Brain microvascular endothelial cell (primary cell): ENCODE data around the gene RAB19.
"Not testable (repeated sequence)": the region's sequence is repeated elsewhere in the genome, so short reads cannot be mapped to it uniquely, and the experiment has no call there.

Experiments used
- DNase-seq: peaks from one replicate; pipeline ENCODE4 v3.0.0-alpha.2; 2020
- H3K27ac ChIP-seq: fragments of 250-450 bp; sonication (Bioruptor Pico); 2 replicates; pipeline ENCODE4 v1.5.1; 2020; ENCODE audit warnings: mild to moderate bottlenecking, moderate library complexity
- H3K27me3 ChIP-seq: fragments of 250-450 bp; sonication (Bioruptor Pico); replicated peaks from 2 replicates; pipeline ENCODE4 v1.5.1; 2020; ENCODE audit warnings: mild to moderate bottlenecking
- H3K36me3 ChIP-seq: fragments of 250-450 bp; sonication (Bioruptor Pico); replicated peaks from 2 replicates; pipeline ENCODE4 v1.5.1; 2020; ENCODE audit warnings: mild to moderate bottlenecking
- H3K4me3 ChIP-seq: 2 replicates; pipeline ENCODE4 v1.5.1; 2011; ENCODE audit warnings: low read depth, mild to moderate bottlenecking, control low read depth, low read length, moderate library complexity
- CTCF ChIP-seq: IDR thresholded peaks from 2 replicates; pipeline ENCODE4 v1.5.1; 2011; ENCODE audit warnings: low read depth, mild to moderate bottlenecking, moderate library complexity, low read length, control low read depth, inconsistent platforms; ENCODE audit errors: missing control alignments
- in situ Hi-C: cut with HindIII; loops from 2 replicates; pipeline ENCODE4 v1.10.0; 2017; ENCODE audit warnings: low sequenced_read_pairs, low pct_ligation_motif_present

The RAB19 gene

GRCh38 chr7:140404565-140405065 lies 757 bp downstream of the RAB19 start:
- in situ Hi-C loops: no loop called here
- no peak for TF ChIP-seq CTCF
- H3K27me3 ChIP-seq: no peaks in the 10 kb centered on the region

GRCh38 chr7:140415361-140415760 lies 11.5 kb downstream of the RAB19 start:
- DNase-seq: no peak
- Histone ChIP-seq H3K4me3 (no peak overlapping the region), H3K36me3 (no peaks in the 10 kb centered on the region), H3K27ac (no peak overlapping the region), H3K27me3 (no peaks in the 10 kb centered on the region)
- in situ Hi-C loops: no loop called here
- TF ChIP-seq CTCF: no peak

More at GRCh38 chr7:140404565-140405065, 757 bp downstream of the RAB19 start:
- no peak overlapping the region for H3K27ac ChIP-seq
- H3K4me3 ChIP-seq: no peak overlapping the region
- no peak for DNase-seq
- no peaks in the 10 kb centered on the region for H3K36me3 ChIP-seq

GRCh38 chr7:140415816-140416215 lies 12.0 kb downstream of the RAB19 start:
- H3K27me3 ChIP-seq, H3K4me3 ChIP-seq, DNase-seq, in situ Hi-C loops, H3K27ac ChIP-seq, H3K36me3 ChIP-seq: not testable (repeated sequence)

DNA sequence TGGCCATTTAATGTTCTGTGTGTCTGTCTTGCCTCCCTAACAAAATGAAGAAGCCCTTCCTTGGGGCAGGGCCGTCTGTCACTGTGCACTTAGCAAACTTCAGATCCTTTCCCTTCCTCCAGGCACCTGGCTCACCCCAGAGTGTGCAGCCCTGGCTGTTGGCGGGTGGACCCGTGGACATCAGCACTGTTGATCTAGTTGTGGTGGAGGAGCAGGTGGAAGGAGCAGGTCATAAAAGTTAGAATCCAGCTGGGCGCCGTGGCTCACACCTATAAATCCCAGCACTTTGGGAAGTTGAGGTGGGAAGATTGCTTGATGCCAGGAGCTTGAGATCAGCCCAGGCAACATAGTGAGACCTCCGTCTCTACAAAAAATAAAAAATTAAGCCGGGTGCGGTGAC lies 12.7 kb downstream of the RAB19 start:
- no peak for DNase-seq
- no peak overlapping the region for H3K4me3 ChIP-seq
- in situ Hi-C loops: no loop called here
- no peak for TF ChIP-seq CTCF
- H3K27ac ChIP-seq: no peak overlapping the region
- H3K27me3 ChIP-seq: no peaks in the 10 kb centered on the region
- no peaks in the 10 kb centered on the region for H3K36me3 ChIP-seq

DNA sequence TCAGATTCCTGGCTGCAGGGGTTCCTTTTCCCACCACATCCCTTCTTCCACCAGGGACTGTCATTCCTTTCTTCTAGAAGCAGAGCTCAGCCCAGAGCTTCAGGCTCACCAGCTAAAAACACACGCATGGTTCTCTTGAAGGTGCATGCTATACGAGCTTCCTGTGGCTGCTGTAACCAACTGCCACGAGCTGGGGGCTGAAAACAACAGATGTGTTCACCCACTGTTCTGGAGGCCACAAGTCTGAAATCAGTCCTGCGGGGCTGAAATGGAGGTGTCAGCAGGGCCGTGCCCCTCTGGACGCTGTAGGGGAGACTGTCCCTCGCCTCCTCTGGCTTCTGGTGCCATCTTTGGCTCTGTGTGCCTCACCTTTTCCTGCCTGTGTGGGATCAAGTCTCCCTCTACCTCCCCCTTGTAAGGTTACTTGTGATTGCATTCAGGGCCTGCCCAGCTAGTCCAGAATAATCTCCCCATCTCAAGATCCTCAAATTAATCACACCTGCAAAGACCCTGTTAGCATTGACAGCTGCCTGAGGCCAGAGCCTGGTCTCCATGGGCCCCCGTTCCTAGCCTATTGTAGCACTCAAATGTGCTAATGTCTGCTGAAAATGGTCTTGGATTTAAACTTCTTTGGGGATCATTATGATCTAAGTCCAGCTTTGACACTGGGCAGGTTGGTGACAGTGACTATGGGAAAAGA lies 13.7 kb downstream of the RAB19 start:
- no peaks in the 10 kb centered on the region for H3K27me3 ChIP-seq
- H3K36me3 ChIP-seq: no peaks in the 10 kb centered on the region
- no peak for TF ChIP-seq CTCF
- DNase-seq: no peak
- H3K27ac ChIP-seq: no peak overlapping the region
- no peak overlapping the region for H3K4me3 ChIP-seq
- in situ Hi-C loops: no loop called here

GRCh38 chr7:140418156-140418472 lies 14.3 kb downstream of the RAB19 start:
- in situ Hi-C loops, DNase-seq, H3K36me3 ChIP-seq, H3K4me3 ChIP-seq, H3K27ac ChIP-seq, H3K27me3 ChIP-seq: not testable (repeated sequence)

DNA sequence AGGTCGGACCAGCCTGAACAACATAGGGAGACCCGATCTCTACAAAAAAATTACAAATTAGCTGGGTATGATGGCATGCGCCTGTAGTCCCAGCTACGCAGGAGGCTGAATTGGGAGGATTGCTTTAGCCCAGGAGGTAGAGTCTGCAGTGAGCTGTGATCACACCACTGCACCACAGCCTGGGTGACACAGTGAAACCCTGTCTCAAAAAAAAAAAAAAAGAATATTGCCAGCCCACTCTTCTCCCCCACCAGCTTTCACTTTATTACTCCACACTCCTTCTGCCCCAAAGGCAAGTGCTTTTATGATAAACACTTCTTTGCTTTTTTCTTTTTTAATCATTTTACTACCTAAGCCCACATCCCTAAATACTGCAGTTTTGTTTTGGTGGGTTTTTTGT lies 14.8 kb downstream of the RAB19 start:
- in situ Hi-C loops: no loop called here
- H3K27ac ChIP-seq: no peak overlapping the region
- no peak overlapping the region for H3K4me3 ChIP-seq
- no peak for TF ChIP-seq CTCF
- H3K36me3 ChIP-seq: no peaks in the 10 kb centered on the region
- DNase-seq: no peak
- H3K27me3 ChIP-seq: no peaks in the 10 kb centered on the region
